Pancreas (tissue), 10 donors: ENCODE measurements around the gene SEMA7A. TPM values are rescaled to one million over a fixed set of nuclear protein-coding genes. Genes with fewer than 3 reads are reported as not detected.

Source experiments
- ATAC-seq, 4 donors: fragments of 200-7000 bp; cut with Tn5 transposase; one replicate each; pipeline versions ENCODE4 v1.8.0 to v1.9.1; 2020; ENCODE audit warnings: mild to moderate bottlenecking in 4 of 4, moderate library complexity in 4 of 4
- DNase-seq, 6 donors: peaks; one replicate each; pipeline ENCODE4 v3.0.0-alpha.2; 2020
- FAIRE-seq: peaks from 2 replicates; lab custom pipeline; 2012; peaks lifted over from hg19 to GRCh38; lab: Jason Lieb, UNC
- H3K27ac ChIP-seq, 4 donors: fragments of 200-600 bp; sonication (generic); 1 replicate in 3 of 4; 2 replicates in 1 of 4; pipeline versions ENCODE4 v1.5.0 to v1.8.0; 2020
- H3K27me3 ChIP-seq, 4 donors: fragments of 200-600 bp; one replicate each; pipeline ENCODE4 v1.8.0; 2021
- H3K36me3 ChIP-seq, 3 donors: fragments of 200-600 bp; sonication (generic) in 1 of 3; one replicate each; pipeline versions ENCODE4 v1.5.0 to v1.8.0; 2020 to 2021
- H3K4me1 ChIP-seq, 3 donors: fragments of 200-600 bp; one replicate each; pipeline ENCODE4 v1.8.0; 2021
- H3K4me3 ChIP-seq, 4 donors: fragments of 200-600 bp; sonication (generic) in 2 of 4; one replicate each; pipeline versions ENCODE4 v1.5.0 to v1.8.0; 2020 to 2021
- H3K9me3 ChIP-seq, 4 donors: fragments of 200-600 bp; one replicate each; pipeline ENCODE4 v1.8.0; 2021
- CTCF ChIP-seq, 4 donors: fragments of 200-600 bp; sonication (generic) in 3 of 4; IDR thresholded peaks; one replicate each; pipeline versions ENCODE4 v1.5.0 to v1.8.0; 2021; ENCODE audit warnings: antibody characterized with exemption in 4 of 4
- WGBS, 2 donors: extraction: QIAGEN DNeasy Blood & Tissue Kit; methylation state at CpG; one replicate each; pipeline ENCODE4 v1.1.7; 2013; 5-methylcytosine and 5-hydroxymethylcytosine counted together
- intact Hi-C, 3 donors: fragments of 100-400 bp; cut with DNase I; formaldehyde crosslinking; loops; one replicate each; pipeline versions ENCODE4 v1.11.1 to v1.14.2; 2022
- polyA plus RNA-seq, 2 donors: library from polyadenylated mRNA; stranded (reverse); fragments of 200-250 nt; gene quantifications; one replicate each; pipeline ENCODE4 v1.2.3, GENCODE V29; 2013
- total RNA-seq, 6 donors: library from RNA; stranded (reverse); fragmentation: NEBNext Ultra II Directional in 4 of 6; extraction: Animal tissue kit (Norgen Biotek cat#: 25700) in 4 of 6; gene quantifications; one replicate each; pipeline versions ENCODE4 v1.2.1 to v1.2.4, GENCODE V29; 2021 to 2023
- donor health status: healthy with polysubstance abuse.
- donor health status: DM: no; HTN: no; CAD: no; lungs with moderate emphysema.
- donor health status: DM: no; HTN: no; CAD: no.
- donor health status: control.
- donor health status: control.
- donor health status: Bipolar disorder and iron deficiency.
- donor health status: DM: yes; HTN: yes; CAD: no.
- donor health status: DM: no; HTN: no; CAD: no.
- donor health status: DM: no; HTN: no; CAD: no.
- donor health status: DM: yes; HTN: yes; CAD: no.

Gene SEMA7A
- total and polyA plus RNA-seq, 8 donors: 0.37 to 5.6 (median 0.76) TPM

- no peak for FAIRE-seq
- Histone ChIP-seq H3K27ac (no peak overlapping the region), H3K4me1 (peaks cover 0 to under 1% (median 0%) of the 10 kb centered on the region in 3 donors), H3K4me3 (no peak overlapping the region), H3K27me3 (no peaks in the 10 kb centered on the region), H3K9me3 (no peaks in the 10 kb centered on the region), H3K36me3 (peaks cover 0 to 18% (median 0%) of the 10 kb centered on the region in 3 donors)
- TF ChIP-seq CTCF (IDR thresholded peaks at IDR 0.05): no peak
- intact Hi-C loops: no loop called here
- DNase-seq: no peak
- ATAC-seq: no peak
Measured at GRCh38 chr15:74454764-74455500, 21.2 kb upstream of the SEMA7A start.

DNA sequence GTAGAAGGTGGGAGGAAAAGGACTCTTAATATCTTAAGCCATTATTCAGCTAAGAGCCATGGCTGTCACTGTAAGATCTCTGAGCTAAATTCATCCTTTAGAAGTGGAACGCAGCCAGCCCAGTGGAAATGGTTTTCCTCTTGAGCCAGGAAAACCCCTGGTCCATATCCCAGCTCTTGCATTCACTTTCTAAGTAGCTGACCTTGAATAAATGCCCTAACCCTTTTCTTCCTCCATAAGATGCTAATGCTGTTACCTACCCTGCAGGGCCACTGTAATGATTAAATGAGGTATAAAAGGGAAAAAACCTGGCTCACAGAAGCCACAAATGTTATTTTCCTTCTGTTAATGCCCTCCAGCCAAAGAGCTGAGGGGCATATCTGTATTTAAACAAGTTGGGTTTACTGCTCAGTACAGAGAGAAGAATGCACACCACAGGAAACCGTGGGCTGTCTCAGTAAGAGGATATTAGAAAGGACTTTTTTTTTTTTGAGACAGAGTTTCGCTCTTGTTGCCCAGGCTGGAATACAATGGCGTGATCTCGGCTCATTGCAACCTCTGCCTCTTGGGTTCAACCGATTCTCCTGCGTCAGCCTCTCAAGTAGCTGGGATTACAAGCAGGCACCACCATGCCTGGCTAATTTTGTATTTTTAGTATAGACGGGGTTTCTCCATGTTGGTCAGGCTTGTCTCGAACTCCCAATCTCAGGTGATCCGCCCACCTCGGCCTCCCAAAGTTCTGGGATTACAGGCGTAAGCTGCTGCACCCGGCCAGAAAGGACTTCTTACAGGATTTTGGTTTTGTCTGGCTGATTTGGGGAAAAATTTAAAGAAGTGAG is 20.4 kb upstream of the SEMA7A start:
- 86 to 87% methylated on average over 13 of the region's 13 CpGs for WGBS, 2 donors
- no peak for TF ChIP-seq CTCF (IDR thresholded peaks at IDR 0.05)
- Histone ChIP-seq H3K4me1 (no peaks in the 10 kb centered on the region), H3K27ac (no peak overlapping the region), H3K36me3 (peaks cover 0 to 25% (median 5%) of the 10 kb centered on the region in 3 donors), H3K9me3 (no peaks in the 10 kb centered on the region), H3K27me3 (no peaks in the 10 kb centered on the region), H3K4me3 (no peak overlapping the region)
- intact Hi-C loops: no loop called here
- DNase-seq (no peak), ATAC-seq (no peak), FAIRE-seq (no peak)

DNA sequence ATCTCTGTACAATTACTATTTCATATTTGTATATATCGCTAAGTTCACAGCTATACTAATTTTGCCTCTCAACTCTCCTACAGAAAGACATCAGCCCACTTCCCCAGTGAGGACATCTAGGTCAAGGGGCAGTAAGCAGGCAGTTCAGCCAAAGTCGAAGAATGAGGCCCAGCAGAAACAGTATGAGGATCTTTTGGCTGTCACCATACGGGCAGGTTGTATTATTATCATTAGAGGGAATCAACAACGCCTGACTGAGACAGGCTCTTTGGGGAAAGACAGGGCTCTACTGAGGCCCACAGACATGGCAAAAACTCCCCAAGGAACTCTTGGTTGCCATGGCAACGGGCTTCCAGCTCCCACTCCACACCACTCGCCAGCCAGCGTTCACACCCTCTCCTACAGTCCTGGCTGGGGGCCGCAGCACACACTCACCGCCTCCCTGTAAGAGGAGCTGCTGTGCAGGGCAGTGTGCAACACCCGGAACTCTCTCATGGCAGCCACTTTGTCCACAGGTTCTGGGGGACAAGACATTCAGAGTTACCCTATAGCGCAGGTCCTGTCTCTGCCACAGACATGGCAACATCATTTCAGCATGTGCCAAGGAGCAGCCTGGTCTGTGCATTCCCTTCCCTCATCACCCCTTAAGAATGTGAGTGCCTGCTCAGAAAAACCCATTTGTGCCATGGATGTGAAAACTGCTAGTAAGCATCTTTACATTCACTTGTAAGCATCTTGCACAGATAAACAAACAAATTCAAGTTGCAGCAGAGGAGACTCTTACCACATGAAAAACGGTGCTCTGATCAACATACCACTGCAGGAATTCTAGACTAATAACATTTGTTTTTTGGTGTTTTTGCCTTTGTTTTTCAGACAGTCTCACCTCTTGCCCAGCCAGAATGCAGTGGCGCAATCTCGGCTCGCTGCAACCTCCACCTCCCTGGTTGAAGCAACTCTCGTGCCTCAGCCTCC is 18.4 kb upstream of the SEMA7A start:
- Histone ChIP-seq H3K4me1 (no peaks in the 10 kb centered on the region), H3K4me3 (no peak overlapping the region), H3K9me3 (no peaks in the 10 kb centered on the region), H3K36me3 (peaks cover 0 to 42% (median 21%) of the 10 kb centered on the region in 3 donors), H3K27ac (no peak overlapping the region), H3K27me3 (no peaks in the 10 kb centered on the region)
- ATAC-seq: no peak
- DNase-seq: no peak
- no peak for FAIRE-seq
- TF ChIP-seq CTCF (IDR thresholded peaks at IDR 0.05): no peak
- 86 to 89% methylated on average over 16 of the region's 16 CpGs for WGBS, 2 donors
- intact Hi-C loops: no loop called here

- FAIRE-seq: no peak
Measured at GRCh38 chr15:74451322-74451721, 17.6 kb upstream of the SEMA7A start.

More at GRCh38 chr15:74451322-74451721, 17.6 kb upstream of the SEMA7A start:
- no peak for DNase-seq
- Histone ChIP-seq H3K4me3 (no peak overlapping the region), H3K4me1 (no peaks in the 10 kb centered on the region), H3K27me3 (no peaks in the 10 kb centered on the region), H3K36me3 (peaks cover 0 to 49% (median 21%) of the 10 kb centered on the region in 3 donors), H3K27ac (no peak overlapping the region), H3K9me3 (no peaks in the 10 kb centered on the region)
- TF ChIP-seq CTCF (IDR thresholded peaks at IDR 0.05): no peak
- intact Hi-C loops: no loop called here
- ATAC-seq: no peak
- 90 to 92% methylated on average over 2 of the region's 2 CpGs for WGBS, 2 donors
